NCI-H1048 (cell line): Measurements from ENCODE around the gene TUT1.
"Not testable (repeated sequence)": the region's sequence is repeated elsewhere in the genome, so short reads cannot be mapped to it uniquely, and the experiment has no call there.

ENCODE experiments used
- DNase-seq: peaks from one replicate; lab custom pipeline; 2025; lab: John Stamatoyannopoulos, UW

The TUT1 gene

GRCh38 chr11:62555464-62556107, 35.7 kb downstream of the TUT1 start:
- no peak for DNase-seq

- DNase-seq = no peak
Observed at GRCh38 chr11:62554387-62555167, 36.7 kb downstream of the TUT1 start.

GRCh38 chr11:62553839-62554361, 37.4 kb downstream of the TUT1 start:
- DNase-seq = no peak

GRCh38 chr11:62553080-62553838, 38.1 kb downstream of the TUT1 start:
- DNase-seq = no peak

- DNase-seq = no peak
Observed at GRCh38 chr11:62552485-62553079, 38.7 kb downstream of the TUT1 start.

GRCh38 chr11:62550478-62550877, 40.8 kb downstream of the TUT1 start:
- not testable (repeated sequence) for DNase-seq

GRCh38 chr11:62548545-62549335, 42.6 kb downstream of the TUT1 start:
- DNase-seq = no peak

GRCh38 chr11:62547691-62548281, 43.5 kb downstream of the TUT1 start:
- no peak for DNase-seq

- DNase-seq = no peak
Observed at GRCh38 chr11:62546929-62547625, 44.2 kb downstream of the TUT1 start.

GRCh38 chr11:62546244-62546928, 44.9 kb downstream of the TUT1 start, which contains the start of gene AHNAK:
AHNAK (minus strand) TSS chr11:62546806; CDS start chr11:62536098, 10,708 bp downstream.
- no peak for DNase-seq

GRCh38 chr11:62545437-62546243, 45.7 kb downstream of the TUT1 start:
- no peak for DNase-seq

GRCh38 chr11:62544581-62545436, 46.5 kb downstream of the TUT1 start:
- DNase-seq = no peak

GRCh38 chr11:62543680-62544444, 47.5 kb downstream of the TUT1 start:
- DNase-seq = no peak

- DNase-seq = peak; percentile 42
Observed at GRCh38 chr11:62542750-62543567, 48.4 kb downstream of the TUT1 start.

GRCh38 chr11:62542111-62542745, 49.1 kb downstream of the TUT1 start:
- no peak for DNase-seq
